WTC11 (cell line): ENCODE measurements around the gene PGLYRP2.

ENCODE experiments used
- AR ChIP-seq: fragments of 250-450 bp; sonication (Bioruptor Pico); IDR thresholded peaks from 2 replicates; pipeline ENCODE4 v1.9.0; 2021; ENCODE audit warnings: mild to moderate bottlenecking
- ATF1 ChIP-seq: sonication (generic); formaldehyde crosslinking; IDR thresholded peaks from 2 replicates; pipeline ENCODE4 v1.8.1; 2023; ENCODE audit warnings: mild to moderate bottlenecking, moderate library complexity, missing genetic modification reagents
- CTCF ChIP-seq: fragments of 200-600 bp; IDR thresholded peaks from 2 replicates; pipeline ENCODE4 v1.8.0; 2022; ENCODE audit warnings: antibody characterized with exemption
- ERG ChIP-seq: fragments of 250-450 bp; sonication (Bioruptor Pico); IDR thresholded peaks from 2 replicates; pipeline ENCODE4 v1.8.0; 2021; ENCODE audit warnings: mild to moderate bottlenecking
- IRF2 ChIP-seq: sonication (generic); formaldehyde crosslinking; IDR thresholded peaks from 2 replicates; pipeline ENCODE4 v1.8.0; 2022; ENCODE audit warnings: low read depth, missing genetic modification reagents, borderline replicate concordance
- MAX ChIP-seq: sonication (generic); formaldehyde crosslinking; IDR thresholded peaks from 2 replicates; pipeline ENCODE4 v1.8.0; 2022; ENCODE audit warnings: mild to moderate bottlenecking, missing genetic modification reagents
- MXD4 ChIP-seq: fragments of 250-450 bp; sonication (Bioruptor Pico); IDR thresholded peaks from 2 replicates; pipeline ENCODE4 v1.8.0; 2021; ENCODE audit warnings: mild to moderate bottlenecking, moderate library complexity, borderline replicate concordance
- NR2C2 ChIP-seq: sonication (generic); formaldehyde crosslinking; IDR thresholded peaks from 2 replicates; pipeline ENCODE4 v1.8.0; 2022; ENCODE audit warnings: mild to moderate bottlenecking, missing genetic modification reagents

- TF ChIP-seq AR (no peak), IRF2 (no peak), MAX (CRISPR knock-in tag) (no peak), CTCF (no peak), ATF1 (CRISPR knock-in tag) (no peak), NR2C2 (no peak), ERG (CRISPR knock-in tag) (no peak), MXD4 (CRISPR knock-in tag) (no peak)
Measured at GRCh38 chr19:15519433-15519976, 40.2 kb upstream of the PGLYRP2 start.
